H1 (cell line): ENCODE measurements around the gene CDC42BPB. TPM values are rescaled to one million over a fixed set of nuclear protein-coding genes. Genes with fewer than 3 reads are reported as not detected.

ENCODE experiments used
- CTCF ChIA-PET: fragments of 300-600 bp; sonication (Branson Sonifier 250); formaldehyde crosslinking; loops from one replicate; lab custom pipeline; 2021; ENCODE audit not compliant: partially characterized antibody; lab: Charles Lee
- POLR2A ChIA-PET: fragments of 300-600 bp; sonication (Branson Sonifier 250); formaldehyde crosslinking; loops from one replicate; lab custom pipeline; 2021; ENCODE audit warnings: inconsistent platforms; ENCODE audit not compliant: partially characterized antibody; lab: Charles Lee
- DNase-seq, 2 experiments: peaks; one replicate each; pipeline versions ENCODE4 v3.0.0 to v3.0.0-alpha.2; 2010 to 2022; ENCODE audit warnings: low spot score in 2 of 2, low read depth in 1 of 2, mixed read lengths in 1 of 2
- FAIRE-seq: peaks from 2 replicates; lab custom pipeline; 2011; peaks lifted over from hg19 to GRCh38; lab: Jason Lieb, UNC
- H2AFZ ChIP-seq: 2 replicates; pipeline ENCODE4 v1.8.1; 2012; ENCODE audit warnings: low read length, inconsistent platforms
- H2AK5ac ChIP-seq: 2 replicates; pipeline ENCODE4 v1.6.1; 2013; ENCODE audit warnings: low read depth, low read length
- H2BK120ac ChIP-seq: replicated peaks from 2 replicates; pipeline ENCODE3; 2013; ENCODE audit warnings: low read depth, low read length, inconsistent platforms
- H2BK12ac ChIP-seq: 2 replicates; pipeline ENCODE4 v1.6.1; 2013; ENCODE audit warnings: low read depth, low read length
- H2BK15ac ChIP-seq: 2 replicates; pipeline ENCODE4 v1.6.1; 2013; ENCODE audit warnings: low read length
- H2BK20ac ChIP-seq: 2 replicates; pipeline ENCODE4 v1.6.1; 2013; ENCODE audit warnings: low read length
- H2BK5ac ChIP-seq: 2 replicates; pipeline ENCODE4 v1.6.1; 2013; ENCODE audit warnings: low read depth, low read length
- H3K14ac ChIP-seq: 2 replicates; pipeline ENCODE4 v1.6.1; 2013; ENCODE audit warnings: inconsistent platforms; ENCODE audit not compliant: insufficient read length
- H3K18ac ChIP-seq: 2 replicates; pipeline ENCODE4 v1.6.1; 2013; ENCODE audit warnings: low read length; ENCODE audit errors: extremely low read depth
- H3K23ac ChIP-seq: 2 replicates; pipeline ENCODE4 v1.6.1; 2013; ENCODE audit warnings: inconsistent platforms; ENCODE audit not compliant: insufficient read length
- H3K23me2 ChIP-seq: 2 replicates; pipeline ENCODE4 v1.6.1; 2013; ENCODE audit warnings: low read depth, low read length
- H3K27ac ChIP-seq: 2 replicates; pipeline ENCODE4 v1.6.1; 2011; ENCODE audit warnings: low read depth, low read length, inconsistent platforms
- H3K27me3 ChIP-seq, 4 experiments: replicated peaks in 1 of 4; 1 replicate in 1 of 4; 2 replicates in 3 of 4; pipeline versions ENCODE4 v1.6.1 to v1.8.1; 2011 to 2013; ENCODE audit warnings: low read length in 3 of 4, mild to moderate bottlenecking in 3 of 4, inconsistent platforms in 2 of 4, mixed read lengths in 2 of 4, moderate library complexity in 1 of 4; ENCODE audit not compliant: control insufficient read depth in 3 of 4, insufficient read depth in 3 of 4; ENCODE audit errors: extremely low read depth in 1 of 4
- H3K36me3 ChIP-seq, 4 experiments: 2 replicates each; pipeline versions ENCODE4 v1.6.1 to v1.8.1; 2011 to 2013; ENCODE audit warnings: mild to moderate bottlenecking in 4 of 4, low read length in 3 of 4, moderate library complexity in 2 of 4, control low read depth in 1 of 4, inconsistent platforms in 1 of 4; ENCODE audit not compliant: insufficient read depth in 4 of 4, control insufficient read depth in 2 of 4
- H3K4ac ChIP-seq: replicated peaks from 2 replicates; pipeline ENCODE3; 2013; ENCODE audit warnings: low read length, low read depth, mixed read lengths, inconsistent platforms; ENCODE audit not compliant: insufficient read length
- H3K4me1 ChIP-seq, 4 experiments: replicated peaks in 1 of 4; 1 replicate in 1 of 4; 2 replicates in 3 of 4; pipeline versions ENCODE4 v1.6.1 to v1.8.1; 2011 to 2013; ENCODE audit warnings: low read length in 3 of 4, inconsistent platforms in 2 of 4, mixed read lengths in 1 of 4; ENCODE audit not compliant: insufficient read depth in 4 of 4, control insufficient read depth in 3 of 4
- H3K4me2 ChIP-seq, 2 experiments: 2 replicates each; pipeline versions ENCODE4 v1.6.1 to v1.8.1; 2011 to 2013; ENCODE audit warnings: low read depth in 2 of 2, low read length in 2 of 2, control low read depth in 1 of 2, inconsistent platforms in 1 of 2, mild to moderate bottlenecking in 1 of 2; ENCODE audit not compliant: insufficient read depth in 1 of 2
- H3K4me3 ChIP-seq, 4 experiments: fragments of 200-600, 300-600 bp in 1 of 4; sonication (generic), shearing (Covaris generic), sonication (Bioruptor Twin) in 1 of 4; 2 replicates each; pipeline versions ENCODE4 v1.5.1 to v1.8.1; 2011 to 2016; ENCODE audit warnings: low read length in 4 of 4, low read depth in 3 of 4, control low read depth in 2 of 4, inconsistent platforms in 2 of 4, mild to moderate bottlenecking in 2 of 4, mixed read lengths in 1 of 4, moderate library complexity in 1 of 4; ENCODE audit not compliant: insufficient read depth in 2 of 4; ENCODE audit errors: extremely low read depth in 1 of 4
- H3K56ac ChIP-seq: replicated peaks from 2 replicates; pipeline ENCODE3; 2013; ENCODE audit warnings: low read depth, mild to moderate bottlenecking, mixed read lengths, low read length, inconsistent platforms; ENCODE audit not compliant: insufficient read length
- H3K79me1 ChIP-seq: 2 replicates; pipeline ENCODE4 v1.6.1; 2013; ENCODE audit warnings: low read depth, low read length, control low read depth
- H3K79me2 ChIP-seq, 2 experiments: 2 replicates each; pipeline versions ENCODE4 v1.6.1 to v1.8.1; 2012 to 2013; ENCODE audit warnings: low read length in 2 of 2, mild to moderate bottlenecking in 2 of 2, inconsistent platforms in 1 of 2; ENCODE audit not compliant: insufficient read depth in 2 of 2, control insufficient read depth in 1 of 2
- H3K9ac ChIP-seq, 4 experiments: replicated peaks in 1 of 4; 1 replicate in 1 of 4; 2 replicates in 3 of 4; pipeline versions ENCODE4 v1.6.1 to v1.8.1; 2011 to 2013; ENCODE audit warnings: low read depth in 3 of 4, low read length in 3 of 4, control low read depth in 2 of 4, mild to moderate bottlenecking in 2 of 4, moderate library complexity in 2 of 4, inconsistent platforms in 1 of 4; ENCODE audit errors: extremely low read depth in 1 of 4
- H3K9me3 ChIP-seq, 2 experiments: 2 replicates each; pipeline versions ENCODE4 v1.6.1 to v1.8.1; 2012 to 2013; ENCODE audit warnings: mild to moderate bottlenecking in 2 of 2, moderate library complexity in 2 of 2, control low read depth in 1 of 2, inconsistent platforms in 1 of 2, low read depth in 1 of 2, low read length in 1 of 2, mixed read lengths in 1 of 2; ENCODE audit not compliant: insufficient read depth in 2 of 2
- H4K20me1 ChIP-seq, 2 experiments: replicated peaks in 1 of 2; 2 replicates each; pipeline versions ENCODE3 to v1.8.1; 2011 to 2013; ENCODE audit warnings: inconsistent platforms in 2 of 2, low read length in 2 of 2, mild to moderate bottlenecking in 1 of 2; ENCODE audit not compliant: insufficient read depth in 2 of 2, control insufficient read depth in 1 of 2
- H4K5ac ChIP-seq: 2 replicates; pipeline ENCODE4 v1.6.1; 2013; ENCODE audit warnings: low read length, low read depth, mixed read lengths, inconsistent platforms; ENCODE audit not compliant: insufficient read length
- H4K8ac ChIP-seq: 2 replicates; pipeline ENCODE4 v1.8.0; 2013; ENCODE audit warnings: mild to moderate bottlenecking, moderate library complexity, low read length, inconsistent platforms; ENCODE audit not compliant: insufficient read depth; ENCODE audit errors: extremely low read depth
- H4K91ac ChIP-seq: replicated peaks from 2 replicates; pipeline ENCODE3; 2013; ENCODE audit warnings: low read length, mixed read lengths, inconsistent platforms; ENCODE audit not compliant: insufficient read length
- BACH1 ChIP-seq: IDR thresholded peaks from 2 replicates; pipeline ENCODE4 v1.6.1; 2012; ENCODE audit warnings: low read length, improper control_type of control experiment
- CHD1 ChIP-seq: IDR thresholded peaks from 2 replicates; pipeline ENCODE4 v1.6.1; 2012; ENCODE audit warnings: low read depth, low read length, improper control_type of control experiment
- EZH2 ChIP-seq: fragments of 200-600 bp; sonication (generic); IDR thresholded peaks from 2 replicates; pipeline ENCODE4 v1.7.1; 2012; ENCODE audit warnings: low read depth, mild to moderate bottlenecking, moderate library complexity, low read length, inconsistent platforms; ENCODE audit not compliant: severe bottlenecking
- POU5F1 ChIP-seq: IDR thresholded peaks from 2 replicates; pipeline ENCODE4 v1.6.1; 2011; ENCODE audit warnings: low read depth, mild to moderate bottlenecking, low read length, moderate library complexity
- RNF2 ChIP-seq: fragments of 200-900, 300-1000 bp; sonication (generic); IDR thresholded peaks from 2 replicates; pipeline ENCODE4 v1.7.1; 2016; ENCODE audit warnings: borderline replicate concordance, low read depth, mild to moderate bottlenecking, antibody characterized with exemption, low read length; ENCODE audit not compliant: poor library complexity, severe bottlenecking; ENCODE audit errors: missing control alignments
- TBP ChIP-seq: IDR thresholded peaks from 2 replicates; pipeline ENCODE4 v1.6.1; 2011; ENCODE audit warnings: low read depth, low read length, improper control_type of control experiment
- ZNF274 ChIP-seq: IDR thresholded peaks from 2 replicates; pipeline ENCODE4 v1.7.0; 2012; ENCODE audit warnings: low read length, borderline replicate concordance; ENCODE audit errors: extremely low read depth
- WGBS, 2 experiments: shearing (Covaris generic) in 1 of 2; methylation state at CpG; one replicate each; pipeline versions ENCODE4 v1.1.6 to v1.1.7; 2013 to 2015; ENCODE audit warnings: low lambda C conversion rate in 2 of 2, mixed read lengths in 2 of 2, inconsistent platforms in 1 of 2, low coverage in 1 of 2, missing lambda C conversion rate in 1 of 2; ENCODE audit not compliant: insufficient replicate concordance in 2 of 2, insufficient coverage in 1 of 2, insufficient read length in 1 of 2; ENCODE audit errors: extremely low coverage in 1 of 2, missing lambda C conversion rate in 1 of 2; 5-methylcytosine and 5-hydroxymethylcytosine counted together
- polyA plus RNA-seq, 7 experiments: library from polyadenylated mRNA; depleted of rRNA in 3 of 7; stranded (reverse) in 5 of 7; unstranded in 2 of 7; fragments of >200 nt in 5 of 7; fragments of 200-250 nt in 2 of 7; gene quantifications; 1 replicate in 5 of 7; 2 replicates in 1 of 7; 4 replicates in 1 of 7; pipeline versions ENCODE4 v1.2.1 to v1.2.3, GENCODE V29; 2011 to 2013; ENCODE audit warnings: missing spikeins in 2 of 7, mixed read lengths in 2 of 7
- total RNA-seq: library from RNA; stranded (reverse); fragmentation: NEBNext Ultra II Directional; extraction: Animal tissue kit (Norgen Biotek cat#: 25700); gene quantifications from 2 replicates; pipeline ENCODE4 v1.2.1, GENCODE V29; 2021

CDC42BPB gene
- total and polyA plus RNA-seq, 2 of the 8 experiments (the other 6 are each of a cell fraction or from before 2014, with no cell fraction given): 51.2 to 88.2 TPM

DNA sequence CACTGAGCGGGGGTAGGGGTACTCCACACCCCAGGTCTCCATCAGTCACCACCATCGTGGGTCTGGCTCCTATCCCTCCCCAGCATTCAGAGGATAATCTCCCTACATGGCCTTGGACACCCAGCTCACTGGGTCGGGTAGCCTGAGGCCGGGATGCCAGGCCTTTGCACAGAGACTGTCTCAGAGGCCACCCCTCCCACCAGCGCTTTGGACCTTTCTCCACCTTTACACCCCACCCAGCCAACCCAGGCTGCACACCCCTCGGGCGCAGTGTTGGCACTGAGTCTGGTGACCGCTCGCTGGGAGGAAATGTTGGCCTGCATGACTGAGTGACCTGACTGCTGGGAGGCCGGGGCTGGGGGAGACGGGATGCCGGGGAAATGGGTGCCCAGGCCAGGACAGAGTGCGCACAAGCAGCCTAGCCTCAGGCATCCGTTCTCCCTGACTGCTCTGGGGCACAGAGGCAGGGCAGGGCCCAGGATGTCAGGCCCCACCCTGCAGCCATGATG lies 16.1 kb upstream of the CDC42BPB start:
- no peak overlapping the region for H3K4ac ChIP-seq
- no peaks in the 10 kb centered on the region for H3K9me3 ChIP-seq
- no peak overlapping the region for H2BK5ac ChIP-seq
- H4K20me1 ChIP-seq: no peaks in the 10 kb centered on the region
- H2AK5ac ChIP-seq: no peak overlapping the region
- H2BK20ac ChIP-seq: no peak overlapping the region
- H2BK12ac ChIP-seq: no peak overlapping the region
- DNase-seq (no peak), FAIRE-seq (no peak)
- no peak overlapping the region for H3K4me3 ChIP-seq
- peaks cover 6% of the 10 kb centered on the region; the same call in 1 of the 2 replicates for H3K23me2 ChIP-seq
- H3K36me3 ChIP-seq: no peaks in the 10 kb centered on the region
- H2BK120ac ChIP-seq: no peak overlapping the region
- H3K4me1 ChIP-seq: peaks cover 0 to 6% (median 0%) of the 10 kb centered on the region in 4 experiments; a peak in 2 of 7 replicates
- CTCF ChIA-PET: interaction anchor here (0.7 to 7.0 kb wide), 9 partner anchors 13 to 219 kb away, joined by 3 to 74 read pairs (median 5); no protein-coding TSS in a partner anchor
- H4K5ac ChIP-seq: no peak overlapping the region
- no peak overlapping the region for H3K4me2 ChIP-seq
- no peaks in the 10 kb centered on the region for H3K79me2 ChIP-seq
- H3K27me3 ChIP-seq: peaks cover 0 to 9% (median 2%) of the 10 kb centered on the region in 4 experiments; a peak in 1 of 7 replicates
- no peak overlapping the region for H3K14ac ChIP-seq
- no peaks in the 10 kb centered on the region for H3K79me1 ChIP-seq
- no peak overlapping the region for H3K56ac ChIP-seq
- 0 out of 2 replicates have a peak overlapping the region, but pooled peaks have one; percentile 31 for H2BK15ac ChIP-seq
- peak overlapping the region; percentile 40 for H4K91ac ChIP-seq
- no peak overlapping the region; the same call in 1 of the 2 replicates for H4K8ac ChIP-seq
- no peak overlapping the region for H2AFZ ChIP-seq
- no peak for TF ChIP-seq EZH2
- no peak for TF ChIP-seq CHD1
- no peak for TF ChIP-seq POU5F1
- TF ChIP-seq BACH1: no peak
- no peak for TF ChIP-seq TBP
- TF ChIP-seq ZNF274: no peak
- no peak for TF ChIP-seq RNF2
- TF ChIP-seq, all 59 proteins: peak for 0
- POLR2A ChIA-PET: interaction anchor here (1.0 kb wide), 1 partner anchor 262 kb away, joined by 3 read pairs; no protein-coding TSS in a partner anchor
- no peak overlapping the region for H3K18ac ChIP-seq
- no peak overlapping the region for H3K23ac ChIP-seq
- H3K27ac ChIP-seq: no peak overlapping the region
- no peak overlapping the region for H3K9ac ChIP-seq
- WGBS, 2 experiments: 97% methylated on average over 9 of the region's 14 CpGs; no CpG with 5 or more reads in 1 of the 2 experiments
